K562 (cell line): ENCODE results near the gene NEURL1. TPM values are rescaled to one million over a fixed set of nuclear protein-coding genes. Genes with fewer than 3 reads are reported as not detected.

Experiments
- ATAC-seq: fragments of 200-7000 bp; cut with Tn5 transposase; 3 replicates; pipeline ENCODE4 v1.9.1; 2020; ENCODE audit warnings: moderate library complexity
- BruUV-seq: library from RNA; stranded (reverse); fragments of 400-500 nt; replicated peaks from 2 replicates; lab custom pipeline; 2021; lab: Mats Ljungman, UMichigan
- CTCF ChIA-PET: fragments of 300-600 bp; formaldehyde crosslinking; extraction: SDS; loops from one replicate; lab custom pipeline; 2021; ENCODE audit warnings: low intra/inter-chr PET ratio; lab: Yijun Ruan, JAX
- POLR2A ChIA-PET: fragments of 300-600, 350-650 bp; sonication (Branson Sonifier 250); formaldehyde crosslinking; extraction: SDS; loops from one replicate; lab custom pipeline; 2021; ENCODE audit warnings: antibody characterized with exemption, inconsistent platforms; lab: Yijun Ruan, JAX
- DNase-seq, 4 experiments: peaks; one replicate each; pipeline versions ENCODE4 v3.0.0 to v3.0.0-alpha.2; 2011 to 2018; ENCODE audit warnings: low spot score in 3 of 4, mixed read lengths in 3 of 4; ENCODE audit errors: extremely low read depth in 1 of 4
- FAIRE-seq: peaks from 2 replicates; lab custom pipeline; 2011; peaks lifted over from hg19 to GRCh38; lab: Jason Lieb, UNC
- H2AFZ ChIP-seq: 2 replicates; pipeline ENCODE4 v1.6.0; 2011; ENCODE audit warnings: low read depth, low read length, control low read depth, inconsistent platforms
- H3K27ac ChIP-seq: fragments of 200-600 bp; 3 replicates; pipeline ENCODE4 v1.8.0; 2011; ENCODE audit warnings: low read depth, mild to moderate bottlenecking, control low read depth, inconsistent platforms, low read length, moderate library complexity, mixed read lengths; ENCODE audit errors: extremely low read depth
- H3K27me3 ChIP-seq, 2 experiments: fragments of 300-600 bp in 1 of 2; 2 replicates in 1 of 2; 3 replicates in 1 of 2; pipeline versions ENCODE4 v1.6.0 to v1.8.0; 2011; ENCODE audit warnings: inconsistent platforms in 2 of 2, low read length in 2 of 2, mild to moderate bottlenecking in 1 of 2, mixed read lengths in 1 of 2, moderate library complexity in 1 of 2; ENCODE audit not compliant: control insufficient read depth in 2 of 2, insufficient read depth in 2 of 2
- H3K36me3 ChIP-seq: fragments of 300-600 bp; 3 replicates; pipeline ENCODE4 v1.8.0; 2011; ENCODE audit warnings: mild to moderate bottlenecking, low read length, inconsistent platforms; ENCODE audit not compliant: control insufficient read depth, insufficient read depth
- H3K4me1 ChIP-seq, 2 experiments: fragments of 200-600 bp in 1 of 2; replicated peaks in 1 of 2; 2 replicates in 1 of 2; 3 replicates in 1 of 2; pipeline versions ENCODE4 v1.5.1 to v1.8.0; 2011; ENCODE audit warnings: inconsistent platforms in 2 of 2, low read length in 2 of 2, mild to moderate bottlenecking in 1 of 2, mixed read lengths in 1 of 2, moderate library complexity in 1 of 2; ENCODE audit not compliant: control insufficient read depth in 2 of 2, insufficient read depth in 2 of 2
- H3K4me2 ChIP-seq: 2 replicates; pipeline ENCODE4 v1.6.1; 2011; ENCODE audit warnings: low read length, control low read depth, inconsistent platforms, mixed read lengths; ENCODE audit not compliant: insufficient read depth
- H3K4me3 ChIP-seq: fragments of 200-600 bp; sonication (generic), shearing (Covaris generic); 2 replicates; pipeline ENCODE4 v1.5.1; 2016; ENCODE audit warnings: control low read depth, inconsistent platforms
- H3K79me2 ChIP-seq: fragments of 200-600 bp; 3 replicates; pipeline ENCODE4 v1.8.0; 2011; ENCODE audit warnings: low read length, inconsistent platforms; ENCODE audit not compliant: control insufficient read depth, insufficient read depth
- H3K9ac ChIP-seq, 2 experiments: 2 replicates each; pipeline versions ENCODE4 v1.6.0 to v1.6.1; 2011; ENCODE audit warnings: low read depth in 2 of 2, low read length in 2 of 2, control low read depth in 1 of 2, inconsistent platforms in 1 of 2, mild to moderate bottlenecking in 1 of 2, mixed read lengths in 1 of 2; ENCODE audit not compliant: insufficient read depth in 1 of 2
- H3K9me1 ChIP-seq: one replicate; pipeline ENCODE4 v1.6.0; 2011; ENCODE audit warnings: inconsistent platforms, mild to moderate bottlenecking, low read length, moderate library complexity; ENCODE audit not compliant: control insufficient read depth, insufficient read depth
- H3K9me3 ChIP-seq: replicated peaks from 2 replicates; pipeline ENCODE4 v1.5.1; 2011; ENCODE audit warnings: low read depth, low read length, inconsistent platforms; ENCODE audit not compliant: control insufficient read depth, insufficient read depth
- H4K20me1 ChIP-seq: replicated peaks from 2 replicates; pipeline ENCODE4 v1.6.1; 2011; ENCODE audit warnings: low read length, inconsistent platforms, mixed read lengths; ENCODE audit not compliant: control insufficient read depth, insufficient read depth
- ETV5 ChIP-seq: sonication (generic); formaldehyde crosslinking; IDR thresholded peaks from 2 replicates; pipeline ENCODE4 v1.4.0; 2020; ENCODE audit warnings: low read depth, mild to moderate bottlenecking, missing genetic modification reagents
- HDAC2 ChIP-seq: fragments of 450-650 bp; IDR thresholded peaks from 2 replicates; pipeline ENCODE4 v1.6.1; 2016; ENCODE audit warnings: mild to moderate bottlenecking
- MEF2D ChIP-seq: conservative IDR thresholded peaks from 2 replicates; pipeline ENCODE4 v1.6.1; 2016; ENCODE audit warnings: low read depth, missing genetic modification characterization, missing compliant biosample characterization
- NFATC3 ChIP-seq: fragments of 450-650 bp; IDR thresholded peaks from 2 replicates; pipeline ENCODE4 v1.6.1; 2017; ENCODE audit warnings: mild to moderate bottlenecking
- TARDBP ChIP-seq: fragments of 450-650 bp; IDR thresholded peaks from 2 replicates; pipeline ENCODE4 v1.6.1; 2016
- ZNF174 ChIP-seq: fragments of 250-450 bp; sonication (Bioruptor Pico); IDR thresholded peaks from 2 replicates; pipeline ENCODE4 v1.4.0; 2020; ENCODE audit warnings: mild to moderate bottlenecking
- WGBS: fragments of 100-300 bp; shearing (Covaris generic); methylation state at CpG from one replicate; pipeline ENCODE4 v1.1.6; 2016; ENCODE audit warnings: low coverage, mixed read lengths; ENCODE audit not compliant: insufficient coverage; ENCODE audit errors: missing lambda C conversion rate; 5-methylcytosine and 5-hydroxymethylcytosine counted together
- in situ Hi-C: fragments of 300-500 bp; cut with MboI; formaldehyde crosslinking; loops from 4 replicates; pipeline ENCODE4 v1.15.0; 2018; ENCODE audit warnings: inconsistent platforms, mixed read lengths
- intact Hi-C: fragments of 100-400 bp; cut with micrococcal nuclease; formaldehyde crosslinking; loops from 2 replicates; pipeline ENCODE4 v1.14.2; 2022
- polyA plus RNA-seq, 8 experiments: library from polyadenylated mRNA; depleted of rRNA in 4 of 8; stranded (reverse) in 5 of 8; unstranded in 3 of 8; fragments of >200 nt; fragmentation: Nextera tagmentation in 2 of 8; fragmentation: Illumina TruSeq in 1 of 8; extraction: Ambion mirVana in 2 of 8; extraction: Trizol in 1 of 8; gene quantifications; 2 replicates each; pipeline versions ENCODE4 v1.2.1 to v1.2.3, GENCODE V29; 2011 to 2014; ENCODE audit warnings: inconsistent platforms in 1 of 8, missing spikeins in 1 of 8
- total RNA-seq, 7 experiments: library from RNA; depleted of rRNA in 6 of 7; stranded (reverse); fragments of >200 nt in 6 of 7; fragmentation: Illumina TruSeq in 2 of 7; extraction: Trizol in 2 of 7; gene quantifications; 2 replicates each; pipeline versions ENCODE4 v1.2.1 to v1.2.3, GENCODE V29; 2011 to 2021; ENCODE audit warnings: low replicate concordance in 1 of 7
- TF ChIP-seq, protein P1 (sequence below): fragments of 250-450 bp; sonication (Bioruptor Pico); IDR thresholded peaks from 2 replicates; pipeline ENCODE4 v1.8.0; 2021; ENCODE audit warnings: moderate library complexity, mild to moderate bottlenecking, inconsistent platforms

Gene NEURL1
- total and polyA plus RNA-seq, 9 of the 15 experiments (the other 6 are each of a cell fraction or from before 2014, with no cell fraction given) = 0.01 to 0.45 (median 0.16) TPM; not detected in 5

DNA sequence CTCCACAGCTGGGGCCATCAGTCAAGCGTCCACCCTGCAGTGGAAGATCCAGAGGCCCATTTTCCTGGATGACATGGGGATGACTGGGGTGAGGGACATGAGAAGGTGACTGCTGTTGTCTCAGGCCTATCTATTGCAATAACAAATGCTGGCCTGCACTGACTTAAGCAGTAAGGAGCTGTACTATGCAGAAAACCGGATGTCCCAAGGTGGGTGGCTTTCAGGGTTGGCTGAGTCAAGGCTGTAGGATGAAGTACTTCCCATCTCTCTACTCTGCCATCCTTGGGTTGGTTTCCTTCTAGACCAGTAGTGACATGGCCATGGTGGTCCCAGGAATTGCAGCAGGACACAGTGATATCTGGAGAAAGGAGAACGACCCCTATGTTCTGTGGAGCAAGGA, 48.1 kb downstream of the NEURL1 start:
- no peak for FAIRE-seq
- intact Hi-C loops = loop anchor here (5.0 kb wide), 1 partner anchor 39 kb away; no protein-coding TSS in a partner anchor
- no TSS peak for BruUV-seq

More for the DNA sequence above, 48.1 kb downstream of the NEURL1 start:
- TF ChIP-seq ETV5 (CRISPR knock-in tag) = no peak
- TF ChIP-seq HDAC2 = no peak
- TF ChIP-seq TARDBP = no peak
- no peak for TF ChIP-seq MEF2D (tag)
- TF ChIP-seq, protein P1, sequence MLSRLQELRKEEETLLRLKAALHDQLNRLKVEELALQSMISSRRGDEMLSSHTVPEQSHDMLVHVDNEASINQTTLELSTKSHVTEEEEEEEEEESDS (CRISPR knock-in tag) = no peak
- no peak for TF ChIP-seq ZNF174 (CRISPR knock-in tag)
- no peak for TF ChIP-seq NFATC3
- POLR2A ChIA-PET = interaction anchor here (0.5 to 0.6 kb wide), 2 partner anchors 24 to 121 kb away, joined by 3 read pairs; no protein-coding TSS in a partner anchor
- Histone ChIP-seq H2AFZ (no peak overlapping the region), H3K27me3 (peaks cover 0 to 37% of the 10 kb centered on the region in 2 experiments; a peak in 2 of 5 replicates), H3K9me1 (no peaks in the 10 kb centered on the region), H3K9me3 (no peaks in the 10 kb centered on the region), H3K4me2 (no peak overlapping the region), H3K79me2 (no peaks in the 10 kb centered on the region), H4K20me1 (no peaks in the 10 kb centered on the region), H3K36me3 (no peaks in the 10 kb centered on the region), H3K9ac (no peak overlapping the region), H3K4me1 (peaks cover 0 to 5% of the 10 kb centered on the region in 2 experiments; a peak in 1 of 5 replicates), H3K27ac (no peak overlapping the region), H3K4me3 (no peak overlapping the region)
- CTCF ChIA-PET = no interaction called here
- DNase-seq = no peak
- ATAC-seq = no peak
- in situ Hi-C loops = no loop called here
- 0% methylated on average over 3 of the region's 3 CpGs for WGBS
